Ammon's horn (tissue), 1 donor: ENCODE data around the gene SLC39A1.

Experiments
- DNase-seq: peaks from one replicate; pipeline ENCODE4 v3.0.0-alpha.2; 2016; ENCODE audit warnings: low spot score

The SLC39A1 gene

DNA sequence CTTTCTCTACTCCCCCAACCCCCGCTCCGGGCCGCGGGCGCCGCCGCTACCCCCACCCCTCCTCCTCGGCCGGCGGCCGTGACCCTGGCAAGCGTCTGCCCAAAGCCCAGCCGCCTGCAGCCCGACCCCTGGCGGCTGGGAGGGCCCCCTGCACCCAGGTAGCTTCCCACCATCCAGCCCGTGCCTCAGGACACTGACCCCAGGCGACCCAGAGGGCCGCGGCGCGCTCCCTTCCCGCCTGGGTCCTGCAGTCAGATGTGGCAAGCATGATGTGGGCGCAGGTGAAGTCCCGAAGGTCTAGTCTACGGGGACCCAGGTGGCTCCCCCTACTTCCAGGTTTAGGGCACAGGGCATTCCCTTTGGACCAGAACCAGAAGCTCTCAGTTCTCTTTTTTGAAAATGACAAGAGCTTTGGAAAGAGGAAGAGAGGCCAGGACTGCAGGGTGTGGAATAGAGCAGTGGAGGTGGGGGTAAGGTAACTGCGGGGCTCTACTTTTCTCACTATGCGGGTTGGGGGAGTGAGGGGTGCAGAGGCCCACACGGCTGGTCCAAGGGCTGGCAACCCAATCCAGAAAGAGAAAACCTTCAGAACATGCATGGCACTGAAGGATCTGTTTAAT, 16.6 kb downstream of the SLC39A1 start, which contains the start of gene DENND4B:
DENND4B (minus strand) TSS at position 97 of the 620 bp plus-strand sequence. CDS start 2,344 bp downstream, outside the sequence.
- DNase-seq, result peak; percentile 85

GRCh38 chr1:153945795-153946621, 17.3 kb downstream of the SLC39A1 start:
- DNase-seq, result peak; percentile 90

GRCh38 chr1:153945131-153945794, 18.1 kb downstream of the SLC39A1 start:
- DNase-seq, result peak; percentile 62

- no peak for DNase-seq
Measured at GRCh38 chr1:153944827-153945117, 18.6 kb downstream of the SLC39A1 start.

- no peak for DNase-seq
Measured at GRCh38 chr1:153944005-153944826, 19.1 kb downstream of the SLC39A1 start.

DNA sequence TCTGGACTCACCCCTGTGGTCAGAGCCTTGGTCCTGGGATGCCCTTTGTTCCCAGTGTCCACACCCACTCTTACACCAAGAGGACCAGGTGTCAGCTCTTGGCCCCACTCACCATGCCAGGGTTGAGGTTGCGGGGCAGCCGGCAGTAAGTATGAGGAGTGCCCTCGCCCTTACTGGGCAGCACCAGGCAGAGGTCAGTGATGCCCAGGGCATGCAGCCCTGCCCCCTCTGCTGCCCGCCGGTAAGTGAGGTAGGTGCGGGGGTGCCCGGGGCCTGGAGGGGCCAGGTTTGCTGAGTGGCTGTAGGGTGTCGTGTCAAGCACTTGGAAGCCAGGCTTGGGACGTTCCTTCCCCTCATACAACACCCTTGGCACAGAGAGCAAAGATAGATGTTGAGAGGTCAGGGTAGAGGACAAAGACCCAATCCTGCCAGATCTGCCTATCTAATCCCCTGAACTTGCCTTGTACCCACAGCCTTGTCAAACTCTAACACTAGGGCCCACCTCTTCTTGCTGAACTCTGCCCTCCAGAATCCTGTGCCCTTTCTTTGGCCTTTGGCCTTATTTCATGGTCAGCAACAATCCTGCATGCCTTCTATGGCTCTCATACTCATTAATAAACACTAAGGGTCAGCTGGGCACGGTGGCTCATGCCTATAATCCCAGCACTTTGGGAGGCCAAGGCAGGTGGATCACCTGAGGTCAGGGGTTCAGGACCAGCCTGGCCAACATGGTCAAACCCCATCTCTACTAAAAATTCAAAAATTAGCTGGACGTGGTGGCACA, 20.4 kb downstream of the SLC39A1 start:
- no peak for DNase-seq

GRCh38 chr1:153941826-153942725, 21.3 kb downstream of the SLC39A1 start:
- DNase-seq, result no peak

DNA sequence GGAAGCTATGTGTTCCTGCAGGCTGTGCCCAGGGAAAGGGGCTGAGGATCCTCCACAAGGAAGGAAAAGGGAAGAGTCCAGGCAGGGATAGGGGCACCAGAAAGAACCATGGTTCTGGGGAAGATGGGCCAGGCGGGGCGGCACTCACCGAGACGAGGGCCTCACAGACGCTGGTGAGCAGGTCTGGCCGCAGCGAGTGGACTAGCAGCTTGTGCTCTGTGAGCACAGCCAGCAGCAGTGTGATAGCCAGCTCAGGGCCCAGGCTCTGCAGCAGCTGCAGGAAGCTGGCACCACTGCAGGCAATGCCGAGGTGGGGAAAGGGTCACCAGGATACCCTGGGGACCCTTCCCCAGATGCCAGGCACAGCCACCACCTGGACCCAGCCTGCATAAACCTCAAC, 22.6 kb downstream of the SLC39A1 start:
- no peak for DNase-seq

DNA sequence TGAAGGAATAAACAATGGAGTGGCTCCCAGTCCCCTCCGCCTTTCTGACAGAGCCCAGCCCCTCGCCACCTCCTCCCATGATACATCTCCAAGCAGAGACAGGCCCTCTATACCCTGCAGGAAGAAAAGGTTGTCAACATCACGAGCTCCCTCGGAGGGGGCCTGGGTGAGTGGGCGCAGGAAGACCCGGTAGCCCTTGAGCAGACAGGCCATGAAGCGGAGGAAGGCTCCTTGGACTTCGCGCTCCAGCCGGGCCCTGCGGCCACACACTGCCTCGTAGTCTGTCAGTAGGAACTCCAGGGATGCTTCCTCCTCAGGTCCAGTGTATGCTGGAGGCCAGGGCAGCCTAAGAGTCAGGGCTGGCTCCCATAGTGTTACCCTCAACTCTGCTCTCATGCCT, 23.9 kb downstream of the SLC39A1 start:
- no peak for DNase-seq

GRCh38 chr1:153938996-153939395, 24.3 kb downstream of the SLC39A1 start:
- DNase-seq, result no peak

DNA sequence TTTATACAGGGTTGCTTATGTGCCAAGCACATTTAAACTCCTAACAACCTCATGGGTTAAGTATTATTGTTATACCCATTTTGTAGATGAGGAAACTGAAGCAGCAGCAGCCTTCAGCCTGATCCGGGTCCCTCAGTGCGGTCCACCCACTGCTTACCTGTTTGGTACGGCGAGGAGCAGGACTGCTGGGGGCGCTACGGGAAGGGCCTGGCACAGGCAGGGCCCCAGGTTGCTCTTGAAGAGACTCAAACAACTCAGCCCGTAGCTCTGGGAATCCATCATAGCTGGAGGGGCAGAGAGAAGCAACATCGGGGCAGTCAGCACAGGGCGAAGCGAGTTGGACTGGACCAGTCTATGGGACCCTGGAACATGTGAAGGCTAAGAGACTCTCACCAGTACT, 26.0 kb downstream of the SLC39A1 start:
- DNase-seq, result no peak

- no peak for DNase-seq
Measured at GRCh38 chr1:153936011-153936802, 27.1 kb downstream of the SLC39A1 start.

GRCh38 chr1:153934746-153935145, 28.6 kb downstream of the SLC39A1 start:
- no peak for DNase-seq

DNA sequence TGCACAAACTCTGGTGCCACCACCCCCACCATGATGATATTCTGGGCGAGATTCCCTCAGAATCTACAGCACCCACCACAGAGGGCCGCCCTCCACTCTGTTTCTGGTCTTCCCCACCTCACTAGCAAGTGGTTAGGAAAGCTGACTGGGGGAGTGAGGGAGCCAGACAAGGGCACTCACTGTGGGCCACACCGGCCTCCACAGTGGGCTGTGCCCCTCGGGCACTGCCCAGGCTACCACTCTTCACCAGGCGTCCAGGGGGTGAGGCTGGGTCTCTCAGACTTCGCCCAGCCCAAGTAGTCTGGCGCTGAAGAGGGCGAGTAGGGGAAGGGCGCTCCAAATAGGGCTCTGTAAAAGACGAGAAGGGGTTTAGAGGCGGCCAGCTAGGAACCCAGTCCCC, 29.4 kb downstream of the SLC39A1 start:
- DNase-seq, result no peak

GRCh38 chr1:153933430-153933829, 29.9 kb downstream of the SLC39A1 start:
- DNase-seq, result no peak

DNA sequence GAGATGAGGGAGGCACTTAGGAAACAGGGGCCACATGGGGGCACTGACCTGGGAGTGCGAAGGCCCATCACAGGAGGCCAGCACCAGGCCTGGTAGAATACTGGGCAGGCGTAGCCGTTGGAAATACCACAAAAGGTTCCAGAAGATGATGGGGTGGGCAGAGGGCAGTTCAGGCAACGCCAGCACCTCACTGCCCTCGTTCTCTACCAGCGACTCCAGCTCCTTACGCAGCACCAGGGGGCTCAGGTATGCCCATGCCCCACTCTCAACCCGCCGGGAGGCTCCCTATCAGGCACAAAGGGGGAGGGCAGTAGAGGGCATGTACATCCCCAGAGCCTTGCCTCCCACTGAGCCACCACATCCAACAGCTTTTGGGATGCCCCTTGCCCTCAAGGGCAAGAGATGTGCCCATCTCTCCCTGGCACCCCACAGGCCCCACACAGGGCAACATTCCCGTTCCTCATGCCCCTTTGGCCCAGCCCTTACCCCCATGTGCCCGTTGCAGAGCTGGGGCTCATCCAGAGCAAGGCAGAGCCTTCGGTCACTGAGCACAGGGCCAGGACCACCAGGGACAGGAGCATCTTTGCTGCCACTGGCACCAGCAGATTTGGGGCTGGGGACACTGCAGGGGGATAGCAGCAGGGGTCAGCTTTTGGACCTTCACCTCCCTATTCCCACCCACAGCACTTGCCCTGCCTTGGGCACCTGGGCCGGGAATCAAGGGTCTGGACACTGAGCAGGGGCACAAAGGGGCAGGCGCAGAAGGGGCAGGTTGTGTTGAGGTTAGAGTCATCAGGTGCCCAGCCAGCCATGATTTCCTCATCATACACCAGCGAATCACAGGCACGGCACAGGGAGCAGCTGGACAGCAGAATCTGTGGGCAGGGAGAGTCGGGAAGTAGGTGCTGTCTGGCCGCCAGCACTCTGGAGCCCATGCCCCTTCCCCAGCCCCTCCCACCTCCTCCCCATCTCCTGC, 30.9 kb downstream of the SLC39A1 start:
- no peak for DNase-seq

GRCh38 chr1:153929981-153930948, 33.1 kb downstream of the SLC39A1 start:
- DNase-seq, result no peak
